ENCODE measurements around the gene TMC6. TPM values are rescaled to one million over a fixed set of nuclear protein-coding genes. Genes with fewer than 3 reads are reported as not detected.

Gene TMC6
- total RNA-seq, 2 donors from 2014 or later, result 143 to 149 TPM

GRCh38 chr17:78164748-78165607 is 36.4 kb upstream of the TMC6 start:
- H3K9ac ChIP-seq (ENCODE audit: extremely low read depth, low read length, poor library complexity, severe bottlenecking), result no peak overlapping the region
- Mint-ChIP-seq H3K27me3 (ENCODE audit: insufficient read depth) (no peaks in the 10 kb centered on the region), H3K36me3 (ENCODE audit: low read depth) (no peaks in the 10 kb centered on the region), H3K9me3 (no peaks in the 10 kb centered on the region), H3K27ac (no peak overlapping the region), H3K4me3 (no peak overlapping the region), H3K4me1 (peaks cover 2% of the 10 kb centered on the region)
- H3K27me3 ChIP-seq (ENCODE audit: control insufficient read depth, insufficient read depth, low read length, poor library complexity, severe bottlenecking), result no peaks in the 10 kb centered on the region
- peak; percentile 52 for DNase-seq
- H3K4me1 ChIP-seq (ENCODE audit: control insufficient read depth, insufficient read depth, low read length), result no peaks in the 10 kb centered on the region
- H3K27ac ChIP-seq (ENCODE audit: low read depth, low read length), result no peak overlapping the region
- TF ChIP-seq CTCF (conservative IDR thresholded peaks at IDR 0.05), result no peak
- no peaks in the 10 kb centered on the region for H3K36me3 ChIP-seq (ENCODE audit: control insufficient read depth, insufficient read depth, low read length)
- 95% methylated on average over 12 to 16 of the region's 16 CpGs for WGBS, 2 experiments (ENCODE audit: insufficient coverage in 1 of 2, insufficient read length in 1 of 2)
- H3K9me3 ChIP-seq (ENCODE audit: control insufficient read depth, low read length), result no peaks in the 10 kb centered on the region
- H3K4me3 ChIP-seq (ENCODE audit: low read length), result no peak overlapping the region

- Histone ChIP-seq H3K9me3 (ENCODE audit: control insufficient read depth, low read length) (no peaks in the 10 kb centered on the region), H3K4me1 (ENCODE audit: control insufficient read depth, insufficient read depth, low read length) (no peaks in the 10 kb centered on the region), H3K36me3 (ENCODE audit: control insufficient read depth, insufficient read depth, low read length) (no peaks in the 10 kb centered on the region), H3K4me3 (ENCODE audit: low read length) (no peak overlapping the region), H3K27ac (ENCODE audit: low read depth, low read length) (no peak overlapping the region), H3K27me3 (ENCODE audit: control insufficient read depth, insufficient read depth, low read length, poor library complexity, severe bottlenecking) (no peaks in the 10 kb centered on the region), H3K9ac (ENCODE audit: extremely low read depth, low read length, poor library complexity, severe bottlenecking) (no peak overlapping the region)
- H3K27ac Mint-ChIP-seq, result no peak overlapping the region
- 90 to 92% methylated on average over 14 to 22 of the region's 22 CpGs for WGBS, 2 experiments (ENCODE audit: insufficient coverage in 1 of 2, insufficient read length in 1 of 2)
- peak; percentile 56 for DNase-seq
- no peaks in the 10 kb centered on the region for H3K9me3 Mint-ChIP-seq
- TF ChIP-seq CTCF (conservative IDR thresholded peaks at IDR 0.05), result no peak
- H3K4me3 Mint-ChIP-seq, result no peak overlapping the region
- H3K27me3 Mint-ChIP-seq (ENCODE audit: insufficient read depth), result no peaks in the 10 kb centered on the region
- no peaks in the 10 kb centered on the region for H3K36me3 Mint-ChIP-seq (ENCODE audit: low read depth)
- H3K4me1 Mint-ChIP-seq, result peaks cover 2% of the 10 kb centered on the region
Measured at GRCh38 chr17:78163881-78164747, 35.6 kb upstream of the TMC6 start.

GRCh38 chr17:78159575-78160158 is 31.1 kb upstream of the TMC6 start:
- no peak overlapping the region for H3K27ac ChIP-seq (ENCODE audit: low read depth, low read length)
- no peaks in the 10 kb centered on the region for H3K9me3 ChIP-seq (ENCODE audit: control insufficient read depth, low read length)
- 93 to 95% methylated on average over 7 to 10 of the region's 10 CpGs for WGBS, 2 experiments (ENCODE audit: insufficient coverage in 1 of 2, insufficient read length in 1 of 2)
- no peaks in the 10 kb centered on the region for H3K4me1 ChIP-seq (ENCODE audit: control insufficient read depth, insufficient read depth, low read length)
- H3K27me3 ChIP-seq (ENCODE audit: control insufficient read depth, insufficient read depth, low read length, poor library complexity, severe bottlenecking), result no peaks in the 10 kb centered on the region
- Mint-ChIP-seq H3K27me3 (ENCODE audit: insufficient read depth) (no peaks in the 10 kb centered on the region), H3K9me3 (no peaks in the 10 kb centered on the region), H3K4me3 (no peak overlapping the region), H3K36me3 (ENCODE audit: low read depth) (no peaks in the 10 kb centered on the region), H3K4me1 (no peaks in the 10 kb centered on the region), H3K27ac (no peak overlapping the region)
- no peak overlapping the region for H3K4me3 ChIP-seq (ENCODE audit: low read length)
- H3K9ac ChIP-seq (ENCODE audit: extremely low read depth, low read length, poor library complexity, severe bottlenecking), result no peak overlapping the region
- no peak for DNase-seq
- TF ChIP-seq CTCF (conservative IDR thresholded peaks at IDR 0.05), result no peak
- no peaks in the 10 kb centered on the region for H3K36me3 ChIP-seq (ENCODE audit: control insufficient read depth, insufficient read depth, low read length)

All from endodermal cell (in vitro differentiated cells).